A549 treated with GW870086 at 1 μM for 4 hours (cell line): ENCODE measurements around the gene MISP. TPM values are rescaled to one million over a fixed set of nuclear protein-coding genes. Genes with fewer than 3 reads are reported as not detected.

Experiments used
- total RNA-seq: library from RNA; stranded (reverse); fragments of 200-300 nt; extraction: Qiagen RNA extraction; gene quantifications from 5 replicates; pipeline ENCODE4 v1.2.3, GENCODE V29; 2022; ENCODE audit warnings: low read depth

The MISP gene
- 67.0 to 86.8 TPM (median 81.7 TPM) in 5 replicates for total RNA-seq

DNA sequence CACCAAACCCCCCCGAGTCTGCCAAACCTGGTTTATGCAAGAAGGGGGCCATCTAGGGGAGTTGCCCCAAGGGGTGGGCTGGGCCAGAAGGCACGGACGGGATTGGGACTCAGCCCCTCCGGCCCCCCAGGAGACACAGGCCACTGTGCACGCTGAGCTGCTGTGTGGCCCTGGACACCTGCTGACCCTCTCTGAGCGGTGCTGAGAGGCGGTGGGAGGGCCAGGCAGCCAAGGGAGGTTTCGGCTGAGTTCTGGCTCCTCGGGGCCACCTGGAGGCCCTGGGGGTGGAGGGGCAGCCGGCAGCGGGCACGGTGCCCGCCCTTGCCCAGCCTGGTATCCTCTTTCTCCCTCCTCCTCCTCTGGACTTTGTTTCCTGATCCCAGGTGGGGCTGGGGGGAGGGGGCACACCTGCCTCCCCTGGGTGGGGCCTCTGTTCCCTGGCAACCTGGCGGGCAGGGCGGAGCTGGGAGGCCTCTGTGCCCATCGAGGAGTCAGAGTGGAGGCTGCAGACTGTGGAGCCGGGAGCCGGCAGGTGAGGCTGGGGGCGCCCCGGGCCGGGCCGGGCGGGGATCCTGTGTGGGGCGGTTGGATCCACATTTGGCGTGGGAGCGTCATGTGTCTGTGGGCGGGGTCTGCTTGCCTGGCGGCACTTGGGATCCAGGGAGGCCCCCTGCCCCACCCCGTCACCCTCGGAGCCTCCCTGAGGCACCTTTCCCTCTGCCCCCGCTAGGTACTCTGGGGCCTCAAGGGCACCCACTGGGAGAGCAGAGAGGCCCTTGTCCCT is at the start of gene MISP:
TSS of gene MISP (plus strand) at position 473 of the 784 bp plus-strand sequence. CDS start 5,835 bp downstream, outside the sequence.

DNA sequence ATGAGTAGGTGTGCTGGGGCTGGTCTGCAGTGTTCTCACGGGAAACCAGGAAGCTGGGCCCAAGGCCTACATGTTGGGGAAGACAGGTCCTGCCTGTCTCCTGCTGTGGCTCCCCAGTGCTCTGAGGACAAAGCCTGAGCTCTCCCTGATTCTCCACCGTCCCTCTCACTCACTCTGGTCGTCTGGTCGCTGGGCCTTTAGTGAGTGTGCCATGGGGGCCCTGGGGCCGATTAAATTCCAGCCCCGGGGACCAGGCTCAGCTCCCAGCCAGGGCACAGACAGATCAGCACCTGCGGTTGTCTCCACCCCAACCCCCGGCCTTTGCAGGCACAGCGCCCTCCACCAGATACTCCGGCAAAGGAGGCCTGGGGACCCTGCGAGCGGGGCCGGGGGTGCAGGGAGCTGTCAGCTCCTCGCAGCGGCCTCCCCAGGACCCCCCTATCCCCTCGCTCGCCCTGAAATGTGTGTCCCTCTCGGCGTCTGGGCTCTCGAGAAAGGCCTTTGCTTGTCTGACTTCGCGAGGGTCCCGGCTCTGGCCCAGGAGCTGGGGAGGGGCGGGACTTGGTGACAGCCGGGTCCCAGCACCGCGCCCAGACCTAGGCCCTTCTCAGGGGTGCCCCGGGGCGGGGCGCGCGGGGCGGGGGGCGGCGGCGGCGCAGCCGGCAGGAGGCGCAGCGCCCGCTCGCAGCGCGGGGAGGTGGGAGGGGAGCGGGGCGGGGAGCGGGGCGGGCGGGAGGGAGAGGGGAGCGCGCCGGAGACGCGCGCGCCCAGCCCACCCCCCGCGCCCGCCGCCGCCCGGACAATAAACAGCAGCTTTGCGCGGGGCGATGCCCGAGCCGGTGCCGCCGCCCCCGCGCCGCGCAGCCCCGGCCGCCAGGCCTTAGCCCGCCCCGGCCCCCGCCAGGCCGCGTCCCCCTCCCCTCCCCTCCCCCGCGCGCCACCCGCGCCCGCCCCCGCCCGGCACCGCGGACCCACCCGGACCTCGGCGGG is 42.5 kb upstream of the MISP start, which contains the start of gene PALM:
TSS of gene PALM (plus strand) at position 782 of the 990 bp plus-strand sequence. CDS start 212 bp downstream, outside the sequence.

GRCh38 chr19:796692-797527 is 46.0 kb downstream of the MISP start, which contains the start of gene PTBP1:
PTBP1 (plus strand) TSS chr19:797452; CDS start chr19:797498, 46 bp downstream.

Other genes starting within 250 kb of the MISP start
- gene TPGS1, start 243.6 kb upstream of the MISP start, total RNA-seq = 12.4 to 16.5 TPM (median 14.8 TPM) in 5 replicates
- 63.4 to 96.7 TPM (median 95.7 TPM) in 5 replicates for gene CDC34, start 219.4 kb upstream of the MISP start, total RNA-seq
- 0.27 to 0.57 TPM (median 0.38 TPM) in 3 of 5 replicates, not detected in the others for gene GZMM, start 207.1 kb upstream of the MISP start, total RNA-seq
- gene BSG, start 178.5 kb upstream of the MISP start, total RNA-seq = 661 to 737 TPM (median 728 TPM) in 5 replicates
- 28.8 to 39.6 TPM (median 38.9 TPM) in 5 replicates for gene HCN2, start 161.2 kb upstream of the MISP start, total RNA-seq
- 74.9 to 100 TPM (median 98.7 TPM) in 5 replicates for gene POLRMT, start 117.6 kb upstream of the MISP start, total RNA-seq
- gene FGF22, start 111.2 kb upstream of the MISP start, total RNA-seq = 0.32 to 0.79 TPM (median 0.67 TPM) in 5 replicates
- gene RNF126, start 87.9 kb upstream of the MISP start, total RNA-seq = 57.4 to 74.9 TPM (median 73.8 TPM) in 5 replicates
- gene FSTL3, start 74.7 kb upstream of the MISP start, total RNA-seq = 198 to 248 TPM (median 224 TPM) in 5 replicates
- not detected in 5 replicates for gene PRSS57, start 55.7 kb upstream of the MISP start, total RNA-seq
- 9.8 to 18.2 TPM (median 15.0 TPM) in 5 replicates for gene PALM, start 42.2 kb upstream of the MISP start, total RNA-seq
- gene PTBP1, start 46.3 kb downstream of the MISP start, total RNA-seq = 206 to 217 TPM (median 211 TPM) in 5 replicates
- gene PLPPR3, start 70.8 kb downstream of the MISP start, total RNA-seq = 2.3 to 5.5 TPM (median 4.8 TPM) in 5 replicates
- gene AZU1, start 76.7 kb downstream of the MISP start, total RNA-seq = 0.15 to 0.41 TPM (median 0.35 TPM) in 4 of 5 replicates, not detected in the other
- 0.47 to 0.77 TPM (median 0.60 TPM) in 5 replicates for gene PRTN3, start 89.9 kb downstream of the MISP start, total RNA-seq
- gene ELANE, start 101.2 kb downstream of the MISP start, total RNA-seq = 0.16 to 0.30 TPM (median 0.29 TPM) in 3 of 5 replicates, not detected in the others
- 11.2 to 22.1 TPM (median 21.4 TPM) in 5 replicates for gene CFD, start 108.6 kb downstream of the MISP start, total RNA-seq
- gene MED16, start 142.1 kb downstream of the MISP start, total RNA-seq = 14.8 to 22.3 TPM (median 21.5 TPM) in 5 replicates
- not detected in 5 replicates for gene RNU6-9, start 142.4 kb downstream of the MISP start, total RNA-seq
- gene R3HDM4, start 162.1 kb downstream of the MISP start, total RNA-seq = 28.8 to 49.8 TPM (median 38.1 TPM) in 5 replicates
- 0.18 to 0.67 TPM (median 0.39 TPM) in 5 replicates for gene KISS1R, start 166.2 kb downstream of the MISP start, total RNA-seq
- 3.3 to 7.1 TPM (median 5.4 TPM) in 5 replicates for gene ARID3A, start 174.9 kb downstream of the MISP start, total RNA-seq
- 46.9 to 74.3 TPM (median 68.3 TPM) in 5 replicates for gene WDR18, start 233.2 kb downstream of the MISP start, total RNA-seq
- gene GRIN3B, start 249.3 kb downstream of the MISP start, total RNA-seq = 1.8 to 3.2 TPM (median 2.6 TPM) in 5 replicates